NB4 (cell line): ENCODE results near the gene NELL2.

Source experiments
- DNase-seq: peaks from one replicate; pipeline ENCODE4 v3.0.0; 2010; ENCODE audit warnings: low read depth
- H3K4me3 ChIP-seq: one replicate; pipeline ENCODE4 v1.5.1; 2011; ENCODE audit warnings: mild to moderate bottlenecking, low read depth, low read length, moderate library complexity
- MYC ChIP-seq: IDR thresholded peaks from 2 replicates; pipeline ENCODE4 v1.6.1; 2011; ENCODE audit warnings: low read depth, low read length
- POLR2A ChIP-seq: IDR thresholded peaks from 2 replicates; pipeline ENCODE4 v1.6.1; 2011; ENCODE audit warnings: mild to moderate bottlenecking; ENCODE audit not compliant: insufficient read length; ENCODE audit errors: extremely low read depth
- TF ChIP-seq, protein P1 (sequence below): IDR thresholded peaks from 2 replicates; pipeline ENCODE4 v1.6.1; 2011; ENCODE audit warnings: low read depth, low read length
- TF ChIP-seq, protein P2 (sequence below): IDR thresholded peaks from one replicate; pipeline ENCODE4 v1.5.1; 2012; ENCODE audit warnings: low read depth, low read length

NELL2 gene

DNA sequence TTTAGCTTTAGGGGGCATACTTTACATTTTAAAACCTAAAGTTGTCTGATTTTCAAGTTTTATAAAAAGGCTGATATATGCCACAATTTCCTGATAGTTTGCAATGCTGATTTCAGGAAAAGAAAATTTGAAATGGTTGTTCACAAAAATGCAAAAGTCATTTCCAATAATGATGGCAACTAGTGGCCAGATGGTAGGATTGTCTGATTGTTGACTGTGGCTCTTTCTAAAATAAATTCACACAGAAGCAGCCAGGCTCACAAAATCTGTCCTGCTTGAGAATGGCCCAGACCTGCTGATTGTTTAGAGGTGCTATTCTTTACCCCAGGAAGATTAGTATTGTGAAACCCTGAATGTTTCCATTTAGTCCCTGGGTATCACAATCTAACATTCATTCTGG is 220.3 kb downstream of the NELL2 start:
- no peak for TF ChIP-seq POLR2A
- TF ChIP-seq, protein P1, sequence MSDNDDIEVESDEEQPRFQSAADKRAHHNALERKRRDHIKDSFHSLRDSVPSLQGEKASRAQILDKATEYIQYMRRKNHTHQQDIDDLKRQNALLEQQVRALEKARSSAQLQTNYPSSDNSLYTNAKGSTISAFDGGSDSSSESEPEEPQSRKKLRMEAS = no peak
- TF ChIP-seq, protein P2, sequence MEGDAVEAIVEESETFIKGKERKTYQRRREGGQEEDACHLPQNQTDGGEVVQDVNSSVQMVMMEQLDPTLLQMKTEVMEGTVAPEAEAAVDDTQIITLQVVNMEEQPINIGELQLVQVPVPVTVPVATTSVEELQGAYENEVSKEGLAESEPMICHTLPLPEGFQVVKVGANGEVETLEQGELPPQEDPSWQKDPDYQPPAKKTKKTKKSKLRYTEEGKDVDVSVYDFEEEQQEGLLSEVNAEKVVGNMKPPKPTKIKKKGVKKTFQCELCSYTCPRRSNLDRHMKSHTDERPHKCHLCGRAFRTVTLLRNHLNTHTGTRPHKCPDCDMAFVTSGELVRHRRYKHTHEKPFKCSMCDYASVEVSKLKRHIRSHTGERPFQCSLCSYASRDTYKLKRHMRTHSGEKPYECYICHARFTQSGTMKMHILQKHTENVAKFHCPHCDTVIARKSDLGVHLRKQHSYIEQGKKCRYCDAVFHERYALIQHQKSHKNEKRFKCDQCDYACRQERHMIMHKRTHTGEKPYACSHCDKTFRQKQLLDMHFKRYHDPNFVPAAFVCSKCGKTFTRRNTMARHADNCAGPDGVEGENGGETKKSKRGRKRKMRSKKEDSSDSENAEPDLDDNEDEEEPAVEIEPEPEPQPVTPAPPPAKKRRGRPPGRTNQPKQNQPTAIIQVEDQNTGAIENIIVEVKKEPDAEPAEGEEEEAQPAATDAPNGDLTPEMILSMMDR = no peak
- no peak for TF ChIP-seq MYC
- DNase-seq = no peak
- no peak overlapping the region for H3K4me3 ChIP-seq

DNA sequence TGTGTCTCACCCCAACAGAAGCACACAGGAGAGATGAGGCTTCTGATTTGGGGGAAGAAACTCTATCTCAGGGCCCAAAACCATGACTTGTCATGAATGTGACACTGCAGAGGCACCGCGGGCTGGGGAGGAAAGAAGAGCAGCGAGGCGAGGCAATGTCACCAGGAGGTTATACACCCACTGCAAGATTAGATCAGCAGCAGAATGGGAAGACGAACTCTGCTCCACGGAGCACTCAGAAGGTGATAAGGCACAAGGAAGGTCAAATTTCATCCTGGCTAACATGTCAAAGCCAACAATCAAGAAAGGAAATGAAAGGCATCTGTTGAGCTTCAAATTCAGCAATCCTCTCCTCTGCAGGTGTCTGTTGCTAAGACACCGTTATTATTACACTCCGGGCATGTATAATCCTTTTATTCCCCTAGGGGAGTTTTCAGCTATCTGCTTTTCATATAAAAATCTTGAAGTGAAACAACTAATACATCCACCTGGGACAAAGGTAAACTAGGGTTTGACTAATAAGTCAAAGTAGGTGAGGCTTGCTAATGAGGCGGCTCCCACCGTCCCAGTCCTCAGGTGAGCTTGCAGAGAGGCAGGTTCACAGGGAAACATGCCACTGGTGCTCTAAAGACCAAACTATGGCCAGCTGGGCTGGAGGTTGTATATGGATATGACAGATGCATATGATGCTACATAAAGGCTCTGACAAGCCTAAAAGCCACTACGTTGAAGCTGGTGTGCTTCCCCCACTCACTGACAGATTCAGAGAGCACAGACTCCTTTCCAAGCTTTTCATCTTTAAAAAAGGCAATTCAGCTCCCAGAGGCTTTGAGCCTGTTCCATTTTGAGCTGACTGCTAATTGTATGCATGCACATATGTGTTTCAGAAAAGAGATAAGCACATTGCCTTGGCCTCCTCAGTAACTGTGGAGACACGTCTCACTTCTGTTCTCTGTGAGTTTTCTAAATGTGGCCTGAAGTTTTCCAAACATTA is 221.2 kb downstream of the NELL2 start:
- DNase-seq = no peak
- TF ChIP-seq, protein P2 = no peak
- TF ChIP-seq MYC = no peak
- no peak for TF ChIP-seq POLR2A
- TF ChIP-seq, protein P1 = no peak
- no peak overlapping the region for H3K4me3 ChIP-seq

DNA sequence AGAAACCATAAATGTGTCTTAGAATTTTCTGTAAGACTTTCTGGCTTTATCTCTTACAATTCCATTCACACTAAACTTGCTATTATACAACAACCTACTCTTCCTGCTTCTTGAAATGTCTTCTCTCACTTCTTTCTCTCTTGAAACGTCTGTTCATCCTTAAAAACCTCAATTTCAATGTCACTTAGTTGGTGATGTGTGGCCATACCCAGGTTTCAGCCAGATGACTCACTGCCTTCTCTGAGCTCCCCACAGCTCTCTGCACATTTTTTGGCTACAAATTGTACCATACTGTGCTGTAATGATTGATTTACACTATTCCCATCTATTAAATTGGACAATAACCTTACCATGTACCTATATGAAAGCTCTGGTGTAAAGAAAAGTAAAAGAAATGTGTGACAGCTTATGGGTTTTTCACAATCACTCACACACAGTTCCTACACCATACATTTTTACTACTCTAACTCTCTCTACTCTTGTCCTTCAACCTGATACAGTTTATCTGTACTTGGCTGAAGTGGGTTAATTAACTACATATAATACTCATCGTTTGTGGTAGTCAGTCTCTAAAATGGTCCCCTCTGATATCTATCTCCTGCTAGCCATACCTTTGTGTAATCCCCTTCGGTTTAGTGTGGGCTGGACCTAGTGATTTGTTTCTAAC is 222.1 kb downstream of the NELL2 start:
- no peak overlapping the region for H3K4me3 ChIP-seq
- TF ChIP-seq, protein P2 = no peak
- TF ChIP-seq, protein P1 = no peak
- TF ChIP-seq POLR2A (no peak), MYC (no peak)
- DNase-seq = no peak

DNA sequence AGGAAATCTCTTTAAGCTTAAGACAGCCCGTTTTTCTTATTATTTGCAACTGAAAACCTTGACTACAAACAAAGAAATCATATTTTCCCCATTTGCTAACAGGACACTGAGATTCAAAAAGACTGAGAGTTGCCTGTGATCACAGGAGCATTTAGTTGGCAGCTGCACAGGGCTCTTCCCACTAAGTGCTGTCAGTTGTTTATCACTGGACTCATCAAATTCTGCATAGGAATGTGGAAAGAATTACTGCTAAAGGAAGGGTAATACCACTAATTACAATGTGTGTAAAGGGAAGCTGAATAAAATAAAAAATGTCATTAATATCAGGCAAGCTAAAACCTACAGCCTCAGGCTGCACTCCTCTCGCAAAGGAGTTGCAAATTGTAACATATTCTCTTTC is 226.4 kb downstream of the NELL2 start:
- TF ChIP-seq POLR2A = no peak
- TF ChIP-seq, protein P1 = no peak
- TF ChIP-seq, protein P2 = no peak
- TF ChIP-seq MYC = no peak
- no peak overlapping the region for H3K4me3 ChIP-seq
- DNase-seq = no peak

DNA sequence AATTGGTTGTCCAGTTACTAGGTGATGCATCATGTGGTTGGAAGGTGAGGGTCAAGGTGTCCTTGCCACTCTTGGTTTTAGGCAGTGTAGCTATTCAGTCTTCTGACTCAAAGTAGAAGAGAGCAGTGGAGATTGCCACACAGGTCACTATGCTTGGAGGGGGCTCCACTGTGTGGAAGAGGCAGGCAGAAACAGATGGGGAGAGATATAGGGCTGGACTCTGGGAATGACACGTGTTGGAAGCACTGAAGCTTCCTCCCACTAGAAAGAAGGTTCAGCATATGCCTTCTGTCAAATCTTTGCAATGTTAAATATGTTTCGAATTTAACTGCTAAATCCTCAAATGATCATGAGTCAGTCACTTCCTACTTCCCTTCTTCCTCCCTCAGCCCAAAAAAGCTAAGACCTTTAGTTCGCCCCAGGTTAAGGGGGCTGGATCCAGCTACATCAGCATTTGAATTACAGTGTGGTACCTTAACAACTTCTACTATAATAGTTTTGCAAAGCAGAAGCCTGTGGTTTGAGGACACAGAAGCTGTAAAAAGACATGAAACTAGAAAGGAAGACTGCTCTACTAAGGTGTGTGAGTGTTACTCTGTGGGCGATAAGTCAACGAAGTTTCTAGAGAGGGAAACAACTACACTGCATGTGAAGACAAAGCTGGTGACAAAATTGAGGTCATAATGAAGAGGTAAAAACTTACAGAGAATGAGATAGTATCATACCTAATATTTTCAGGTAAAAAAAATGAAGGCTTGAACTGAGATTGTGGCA is 228.0 kb downstream of the NELL2 start:
- TF ChIP-seq, protein P2 = no peak
- TF ChIP-seq, protein P1 = no peak
- TF ChIP-seq MYC (no peak), POLR2A (no peak)
- no peak overlapping the region for H3K4me3 ChIP-seq
- DNase-seq = no peak
